GM10248 (cell line): ENCODE data around the gene ANGPTL7.

ENCODE experiments used
- CTCF ChIA-PET: fragments of 300-600 bp; sonication (Branson Sonifier 250); formaldehyde crosslinking; extraction: SDS; loops from one replicate; lab custom pipeline; 2021; ENCODE audit warnings: antibody characterized with exemption; lab: Yijun Ruan, JAX
- POLR2A ChIA-PET: fragments of 350-650 bp; sonication (Branson Sonifier 250); formaldehyde crosslinking; extraction: SDS; loops from one replicate; lab custom pipeline; 2020; ENCODE audit warnings: antibody characterized with exemption; lab: Yijun Ruan, JAX
- DNase-seq: peaks from one replicate; pipeline ENCODE4 v3.0.0; 2012; ENCODE audit errors: extremely low spot score
- CTCF ChIP-seq: IDR thresholded peaks from 2 replicates; pipeline ENCODE4 v1.5.1; 2012; ENCODE audit warnings: mild to moderate bottlenecking, low read depth; ENCODE audit errors: extremely low read depth, missing control alignments, control extremely low read depth

The ANGPTL7 gene

GRCh38 chr1:11145741-11146140 lies 43.4 kb upstream of the ANGPTL7 start:
- TF ChIP-seq CTCF = no peak
- ChIA-PET CTCF (interaction anchor here (0.8 to 2.5 kb wide), 7 partner anchors 10 to 108 kb away, joined by 3 to 7 read pairs (median 3); no protein-coding TSS in a partner anchor), POLR2A (no interaction called here)
- no peak for DNase-seq

GRCh38 chr1:11147197-11147770 lies 41.9 kb upstream of the ANGPTL7 start:
- ChIA-PET CTCF (interaction anchor here (1.0 to 2.5 kb wide), 7 partner anchors 12 to 110 kb away, joined by 3 to 6 read pairs (median 3); no protein-coding TSS in a partner anchor), POLR2A (no interaction called here)
- TF ChIP-seq CTCF = no peak
- DNase-seq = no peak

- ChIA-PET CTCF (interaction anchor here (1.3 to 1.4 kb wide), 2 partner anchors 13 to 29 kb away, joined by 3 to 5 read pairs; no protein-coding TSS in a partner anchor), POLR2A (no interaction called here)
- no peak for TF ChIP-seq CTCF
- DNase-seq = no peak
Measured at GRCh38 chr1:11150326-11150725, 38.8 kb upstream of the ANGPTL7 start.

- CTCF ChIA-PET = interaction anchor here (0.8 to 1.4 kb wide), 3 partner anchors 30 to 113 kb away, joined by 3 to 5 read pairs (median 4); no protein-coding TSS in a partner anchor
- TF ChIP-seq CTCF = no peak
- POLR2A ChIA-PET = no interaction called here
- DNase-seq = no peak
Measured at GRCh38 chr1:11151114-11151513, 38.0 kb upstream of the ANGPTL7 start.

GRCh38 chr1:11151826-11152612 lies 37.1 kb upstream of the ANGPTL7 start:
- no peak for TF ChIP-seq CTCF
- DNase-seq = no peak
- CTCF ChIA-PET = interaction anchor here (0.8 to 1.4 kb wide), 4 partner anchors 31 to 1525 kb away, joined by 3 to 5 read pairs (median 4); no protein-coding TSS in a partner anchor
- POLR2A ChIA-PET = interaction anchor here (0.6 kb wide), 1 partner anchor 716 kb away, joined by 3 read pairs; no protein-coding TSS in a partner anchor

GRCh38 chr1:11152755-11153154 lies 36.4 kb upstream of the ANGPTL7 start:
- no peak for TF ChIP-seq CTCF
- CTCF ChIA-PET = interaction anchor here (0.8 to 1.1 kb wide), 2 partner anchors 115 to 1526 kb away, joined by 3 to 4 read pairs; no protein-coding TSS in a partner anchor
- POLR2A ChIA-PET = no interaction called here
- DNase-seq = no peak
